HG03108 (cell line): ENCODE results near the gene ARHGAP15.

Experiments
- ATAC-seq: cut with Tn5 transposase; IDR thresholded peaks from one replicate; pipeline ENCODE4 v1.9.1; 2021; ENCODE audit warnings: moderate library complexity; ENCODE audit not compliant: unreplicated experiment

ARHGAP15 gene

GRCh38 chr2:143801561-143801960 is 672.3 kb downstream of the ARHGAP15 start:
- no peak for ATAC-seq

- ATAC-seq, result peak; percentile 41
These were observed 673.0 kb downstream of the ARHGAP15 start for GRCh38 chr2:143802242-143802641.

GRCh38 chr2:143802871-143803650 is 673.8 kb downstream of the ARHGAP15 start:
- ATAC-seq, result peak; percentile 84

DNA sequence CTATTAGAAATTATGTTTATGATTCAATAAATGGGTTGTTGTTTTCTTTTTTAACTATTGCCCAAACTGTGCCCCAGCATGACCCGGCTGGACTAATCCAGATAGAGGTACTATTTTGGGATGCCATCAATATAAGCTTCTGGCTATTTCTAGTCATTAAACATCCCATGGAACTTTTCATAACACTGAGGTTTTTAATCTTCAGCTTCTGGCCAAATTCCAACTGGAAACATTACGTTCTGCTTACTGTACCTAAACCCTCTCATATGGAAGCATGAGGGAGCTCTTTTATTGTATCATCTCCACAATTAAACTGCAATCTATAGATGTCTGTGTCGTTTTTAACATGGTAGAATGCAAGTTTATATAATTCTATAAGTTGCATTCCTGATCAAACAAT is 674.7 kb downstream of the ARHGAP15 start:
- no peak for ATAC-seq

- ATAC-seq, result no peak
These were observed 676.4 kb downstream of the ARHGAP15 start for GRCh38 chr2:143805666-143806065.

DNA sequence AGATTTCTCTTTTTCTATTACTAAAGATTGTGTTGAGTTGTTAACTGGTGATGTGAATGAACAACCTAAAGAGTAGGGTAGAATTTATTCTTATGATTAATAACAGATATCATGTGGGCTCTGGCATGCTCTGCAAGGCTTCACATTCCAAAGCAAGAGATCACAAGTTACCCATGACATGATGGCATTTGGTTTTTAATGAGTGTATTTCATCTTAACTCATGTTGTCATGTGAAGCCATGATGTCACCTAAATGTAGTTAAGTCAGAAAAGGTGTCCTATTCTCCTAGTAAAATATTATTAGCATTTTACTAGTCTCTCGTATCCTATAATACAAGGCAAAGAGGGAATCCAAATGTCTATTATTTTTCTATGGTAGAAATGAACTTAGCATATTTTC is 678.0 kb downstream of the ARHGAP15 start:
- no peak for ATAC-seq

DNA sequence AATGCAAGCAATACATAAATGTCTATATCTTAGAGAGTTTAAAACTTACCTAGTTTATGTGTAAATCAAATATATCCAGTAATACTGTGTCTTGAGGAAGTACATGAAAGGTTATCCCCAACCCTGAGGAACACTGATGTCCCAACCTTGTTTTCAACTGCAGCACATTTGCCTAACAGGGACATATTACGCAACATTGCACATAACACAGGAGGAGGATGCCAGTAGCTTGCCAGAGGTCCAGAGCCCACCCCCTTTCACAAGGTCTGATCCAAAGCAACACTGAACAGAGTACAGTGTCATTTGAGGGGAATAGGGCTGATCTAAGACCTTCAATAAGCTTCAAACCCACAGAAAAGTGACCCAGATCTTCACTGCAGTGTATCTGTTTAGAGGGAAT is 678.5 kb downstream of the ARHGAP15 start:
- no peak for ATAC-seq

GRCh38 chr2:143808166-143808565 is 678.9 kb downstream of the ARHGAP15 start:
- no peak for ATAC-seq

GRCh38 chr2:143815082-143815481 is 685.9 kb downstream of the ARHGAP15 start:
- no peak for ATAC-seq

DNA sequence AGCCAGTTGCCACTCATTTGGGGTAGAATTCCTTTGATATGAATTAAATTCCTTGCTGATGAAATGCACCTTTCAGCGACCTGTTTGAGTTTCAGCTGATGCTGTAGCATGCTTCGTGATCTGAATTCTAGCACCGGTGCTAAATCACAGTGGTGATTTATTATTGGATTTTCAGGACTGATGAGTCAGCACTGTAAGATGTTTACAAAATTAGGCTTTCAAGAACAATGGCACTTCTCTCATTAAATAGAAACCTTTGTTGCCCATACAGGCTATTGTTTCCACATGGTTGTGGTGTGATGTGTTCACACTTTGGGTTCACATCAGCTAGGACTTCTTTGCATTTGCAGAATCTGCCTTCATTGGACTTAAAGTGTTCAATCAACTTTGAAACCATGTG is 687.7 kb downstream of the ARHGAP15 start:
- no peak for ATAC-seq
